ENCODE measurements around the gene LIN7A.
A peak's percentile ranks its signal among the peaks of the same experiment; 100 is the strongest.

The LIN7A gene

GRCh38 chr12:80937391-80938238, at the start of gene LIN7A:
Gene LIN7A (minus strand): TSS chr12:80937934. CDS start chr12:80937722, 212 bp downstream.
- peak; percentile 58 for DNase-seq

GRCh38 chr12:80986224-80986623, 48.5 kb upstream of the LIN7A start:
- DNase-seq: no peak

- DNase-seq: no peak
These were observed 42.1 kb upstream of the LIN7A start for GRCh38 chr12:80979816-80980215.

GRCh38 chr12:80979251-80979650, 41.5 kb upstream of the LIN7A start:
- DNase-seq: no peak

GRCh38 chr12:80977346-80977745, 39.6 kb upstream of the LIN7A start:
- DNase-seq: no peak

GRCh38 chr12:80968326-80968725, 30.6 kb upstream of the LIN7A start:
- DNase-seq: no peak

GRCh38 chr12:80967565-80967964, 29.8 kb upstream of the LIN7A start:
- no peak for DNase-seq

GRCh38 chr12:80966001-80966400, 28.3 kb upstream of the LIN7A start:
- no peak for DNase-seq

GRCh38 chr12:80958162-80958561, 20.4 kb upstream of the LIN7A start:
- DNase-seq: no peak

- DNase-seq: no peak
These were observed 17.3 kb upstream of the LIN7A start for GRCh38 chr12:80954857-80955520.

GRCh38 chr12:80952443-80952842, 14.7 kb upstream of the LIN7A start:
- DNase-seq: no peak

GRCh38 chr12:80946591-80946990, 8.9 kb upstream of the LIN7A start:
- no peak for DNase-seq

GRCh38 chr12:80943338-80943737, 5.6 kb upstream of the LIN7A start:
- no peak for DNase-seq

- no peak for DNase-seq
These were observed 4.2 kb upstream of the LIN7A start for GRCh38 chr12:80941916-80942315.

- no peak for DNase-seq
These were observed 1.7 kb upstream of the LIN7A start for GRCh38 chr12:80939231-80939950.

GRCh38 chr12:80938397-80938796, 663 bp upstream of the LIN7A start:
- no peak for DNase-seq

- peak; percentile 66 for DNase-seq
These were observed 918 bp downstream of the LIN7A start for GRCh38 chr12:80936642-80937390.

- DNase-seq: no peak
These were observed 1.4 kb downstream of the LIN7A start for GRCh38 chr12:80936353-80936641.

- DNase-seq: no peak
These were observed 2.6 kb downstream of the LIN7A start for GRCh38 chr12:80935111-80935510.

- DNase-seq: no peak
These were observed 11.8 kb downstream of the LIN7A start for GRCh38 chr12:80925983-80926382.

- no peak for DNase-seq
These were observed 12.5 kb downstream of the LIN7A start for GRCh38 chr12:80925237-80925636.

GRCh38 chr12:80924437-80924836, 13.3 kb downstream of the LIN7A start:
- DNase-seq: no peak

GRCh38 chr12:80920006-80920405, 17.7 kb downstream of the LIN7A start:
- DNase-seq: no peak
